HG02571 (cell line): Measurements from ENCODE around the gene ASB9.

Experiments
- ATAC-seq: cut with Tn5 transposase; IDR thresholded peaks from one replicate; pipeline ENCODE4 v1.9.1; 2021; ENCODE audit warnings: mild to moderate bottlenecking, moderate library complexity; ENCODE audit not compliant: unreplicated experiment

ASB9 gene

GRCh38 chrX:15194146-15194545, 75.7 kb downstream of the ASB9 start:
- ATAC-seq, result no peak
